Measurements from ENCODE around the gene EFNB1. TPM values are rescaled to one million over a fixed set of nuclear protein-coding genes. Genes with fewer than 3 reads are reported as not detected.

Gene EFNB1
- total and polyA plus RNA-seq, 8 donors = 2.4 to 13.3 (median 5.5) TPM

- FAIRE-seq (no peak), ATAC-seq (no peak), DNase-seq (no peak)
- WGBS, 2 donors = 84 to 91% methylated on average over 4 of the region's 4 CpGs
- Histone ChIP-seq H3K27me3 (no peaks in the 10 kb centered on the region), H3K9me3 (no peaks in the 10 kb centered on the region), H3K4me1 (peaks cover 0 to 6% (median 0%) of the 10 kb centered on the region in 3 donors), H3K4me3 (no peak overlapping the region), H3K27ac (no peak overlapping the region), H3K36me3 (no peaks in the 10 kb centered on the region)
- no peak for TF ChIP-seq CTCF (IDR thresholded peaks at IDR 0.05)
- intact Hi-C loops (cut with DNase I) = no loop called here
Observed at GRCh38 chrX:68839771-68840170, 10.9 kb downstream of the EFNB1 start.

GRCh38 chrX:68840256-68840655 lies 11.4 kb downstream of the EFNB1 start:
- no peak for TF ChIP-seq CTCF (IDR thresholded peaks at IDR 0.05)
- 92% methylated on average over 22 of the region's 22 CpGs for WGBS, 2 donors
- no peak overlapping the region for H3K27ac ChIP-seq
- intact Hi-C loops (cut with DNase I) = no loop called here
- H3K4me1 ChIP-seq = peaks cover 0 to 6% (median 0%) of the 10 kb centered on the region in 3 donors
- H3K36me3 ChIP-seq = no peaks in the 10 kb centered on the region
- DNase-seq = no peak
- H3K4me3 ChIP-seq = no peak overlapping the region
- ATAC-seq = no peak
- H3K27me3 ChIP-seq = no peaks in the 10 kb centered on the region
- H3K9me3 ChIP-seq = no peaks in the 10 kb centered on the region
- FAIRE-seq = no peak

GRCh38 chrX:68841251-68842049 lies 12.6 kb downstream of the EFNB1 start:
- Histone ChIP-seq H3K4me1 (peaks cover 0 to 6% (median 0%) of the 10 kb centered on the region in 3 donors), H3K36me3 (no peaks in the 10 kb centered on the region), H3K4me3 (no peak overlapping the region), H3K27me3 (no peaks in the 10 kb centered on the region), H3K9me3 (no peaks in the 10 kb centered on the region), H3K27ac (no peak overlapping the region)
- intact Hi-C loops (cut with DNase I) = no loop called here
- ATAC-seq = peak; percentile 83 to 92 (median 86)
- no peak for TF ChIP-seq CTCF (IDR thresholded peaks at IDR 0.05)
- WGBS, 2 donors = 54 to 67% methylated on average over 8 of the region's 8 CpGs
- peak; percentile 65 to 83 (median 70) for DNase-seq
- FAIRE-seq = no peak

- DNase-seq (no peak), FAIRE-seq (no peak), ATAC-seq (no peak)
- 78 to 82% methylated on average over 2 of the region's 2 CpGs for WGBS, 2 donors
- H3K4me1 ChIP-seq = peaks cover 0 to 6% (median 0%) of the 10 kb centered on the region in 3 donors
- intact Hi-C loops (cut with DNase I) = no loop called here
- H3K4me3 ChIP-seq = no peak overlapping the region
- no peak for TF ChIP-seq CTCF (IDR thresholded peaks at IDR 0.05)
- no peaks in the 10 kb centered on the region for H3K9me3 ChIP-seq
- no peaks in the 10 kb centered on the region for H3K27me3 ChIP-seq
- H3K27ac ChIP-seq = no peak overlapping the region
- H3K36me3 ChIP-seq = no peaks in the 10 kb centered on the region
Observed at GRCh38 chrX:68842351-68842750, 13.5 kb downstream of the EFNB1 start.
